ENCODE measurements around the gene CACTIN.

Gene CACTIN

GRCh38 chr19:3608079-3608641 is 18.4 kb downstream of the CACTIN start:
- no peak for DNase-seq

- no peak for DNase-seq
Measured at GRCh38 chr19:3607303-3608078, 19.1 kb downstream of the CACTIN start.

GRCh38 chr19:3606690-3607289 is 19.8 kb downstream of the CACTIN start, which contains the start of gene TBXA2R:
TBXA2R (minus strand) TSS chr19:3606875; CDS start chr19:3600634, 6,241 bp downstream.
- peak; percentile 72 to 75 for DNase-seq

GRCh38 chr19:3606174-3606689 is 20.4 kb downstream of the CACTIN start:
- peak in 1 of 2 experiments; percentile 29 for DNase-seq

GRCh38 chr19:3605770-3606169 is 20.8 kb downstream of the CACTIN start:
- DNase-seq, result no peak

- DNase-seq, result no peak
Measured at GRCh38 chr19:3605361-3605760, 21.2 kb downstream of the CACTIN start.

GRCh38 chr19:3604987-3605343 is 21.6 kb downstream of the CACTIN start:
- peak in 1 of 2 experiments; percentile 20 for DNase-seq

- DNase-seq, result no peak
Measured at GRCh38 chr19:3604227-3604986, 22.2 kb downstream of the CACTIN start.

GRCh38 chr19:3603121-3603811 is 23.3 kb downstream of the CACTIN start:
- DNase-seq, result no peak

- DNase-seq, result no peak
Measured at GRCh38 chr19:3601021-3601420, 25.6 kb downstream of the CACTIN start.

GRCh38 chr19:3599776-3600187 is 26.8 kb downstream of the CACTIN start:
- no peak for DNase-seq

GRCh38 chr19:3595521-3596061 is 31.0 kb downstream of the CACTIN start:
- DNase-seq, result no peak

GRCh38 chr19:3593156-3593555 is 33.4 kb downstream of the CACTIN start:
- DNase-seq, result no peak

GRCh38 chr19:3591876-3592613 is 34.5 kb downstream of the CACTIN start:
- no peak for DNase-seq

- DNase-seq, result no peak
Measured at GRCh38 chr19:3590991-3591659, 35.5 kb downstream of the CACTIN start.

- no peak for DNase-seq
Measured at GRCh38 chr19:3589949-3590348, 36.6 kb downstream of the CACTIN start.

GRCh38 chr19:3589439-3589838 is 37.2 kb downstream of the CACTIN start:
- DNase-seq, result no peak

GRCh38 chr19:3586707-3587346 is 39.8 kb downstream of the CACTIN start:
- no peak for DNase-seq

- peak; percentile 46 to 49 for DNase-seq
Measured at GRCh38 chr19:3586127-3586626, 40.4 kb downstream of the CACTIN start.

Measured in activated CD4-positive, alpha-beta T cell treated with anti-CD3 and anti-CD28 coated beads, Interleukin-2, amount 50 U/mL, for 48 hours (primary cell).